Pancreas (tissue), 10 donors: ENCODE data around the gene GIMAP2. TPM values are rescaled to one million over a fixed set of nuclear protein-coding genes. Genes with fewer than 3 reads are reported as not detected.
"Not testable (repeated sequence)": the region's sequence is repeated elsewhere in the genome, so short reads cannot be mapped to it uniquely, and the experiment has no call there.

ENCODE experiments used
- ATAC-seq, 4 donors: fragments of 200-7000 bp; cut with Tn5 transposase; one replicate each; pipeline versions ENCODE4 v1.8.0 to v1.9.1; 2020; ENCODE audit warnings: mild to moderate bottlenecking in 4 of 4, moderate library complexity in 4 of 4
- DNase-seq, 6 donors: peaks; one replicate each; pipeline ENCODE4 v3.0.0-alpha.2; 2020
- FAIRE-seq: peaks from 2 replicates; lab custom pipeline; 2012; peaks lifted over from hg19 to GRCh38; lab: Jason Lieb, UNC
- H3K27ac ChIP-seq, 4 donors: fragments of 200-600 bp; sonication (generic); 1 replicate in 3 of 4; 2 replicates in 1 of 4; pipeline versions ENCODE4 v1.5.0 to v1.8.0; 2020
- H3K27me3 ChIP-seq, 4 donors: fragments of 200-600 bp; one replicate each; pipeline ENCODE4 v1.8.0; 2021
- H3K36me3 ChIP-seq, 3 donors: fragments of 200-600 bp; sonication (generic) in 1 of 3; one replicate each; pipeline versions ENCODE4 v1.5.0 to v1.8.0; 2020 to 2021
- H3K4me1 ChIP-seq, 3 donors: fragments of 200-600 bp; one replicate each; pipeline ENCODE4 v1.8.0; 2021
- H3K4me3 ChIP-seq, 4 donors: fragments of 200-600 bp; sonication (generic) in 2 of 4; one replicate each; pipeline versions ENCODE4 v1.5.0 to v1.8.0; 2020 to 2021
- H3K9me3 ChIP-seq, 4 donors: fragments of 200-600 bp; one replicate each; pipeline ENCODE4 v1.8.0; 2021
- WGBS, 2 donors: extraction: QIAGEN DNeasy Blood & Tissue Kit; methylation state at CpG; one replicate each; pipeline ENCODE4 v1.1.7; 2013; 5-methylcytosine and 5-hydroxymethylcytosine counted together
- intact Hi-C, 3 donors: fragments of 100-400 bp; cut with DNase I; formaldehyde crosslinking; loops; one replicate each; pipeline versions ENCODE4 v1.11.1 to v1.14.2; 2022
- polyA plus RNA-seq, 2 donors: library from polyadenylated mRNA; stranded (reverse); fragments of 200-250 nt; gene quantifications; one replicate each; pipeline ENCODE4 v1.2.3, GENCODE V29; 2013
- total RNA-seq, 6 donors: library from RNA; stranded (reverse); fragmentation: NEBNext Ultra II Directional in 4 of 6; extraction: Animal tissue kit (Norgen Biotek cat#: 25700) in 4 of 6; gene quantifications; one replicate each; pipeline versions ENCODE4 v1.2.1 to v1.2.4, GENCODE V29; 2021 to 2023
- TF ChIP-seq, protein P1 (sequence below), 4 donors: fragments of 200-600 bp; sonication (generic) in 3 of 4; IDR thresholded peaks; one replicate each; pipeline versions ENCODE4 v1.5.0 to v1.8.0; 2021; ENCODE audit warnings: antibody characterized with exemption in 4 of 4
- donor health status: healthy with polysubstance abuse.
- donor health status: DM: no; HTN: no; CAD: no; lungs with moderate emphysema.
- donor health status: DM: no; HTN: no; CAD: no.
- donor health status: control.
- donor health status: control.
- donor health status: Bipolar disorder and iron deficiency.
- donor health status: DM: yes; HTN: yes; CAD: no.
- donor health status: DM: no; HTN: no; CAD: no.
- donor health status: DM: no; HTN: no; CAD: no.
- donor health status: DM: yes; HTN: yes; CAD: no.

GIMAP2 gene
- total and polyA plus RNA-seq, 8 donors: 0.51 to 6.2 (median 1.7) TPM

DNA sequence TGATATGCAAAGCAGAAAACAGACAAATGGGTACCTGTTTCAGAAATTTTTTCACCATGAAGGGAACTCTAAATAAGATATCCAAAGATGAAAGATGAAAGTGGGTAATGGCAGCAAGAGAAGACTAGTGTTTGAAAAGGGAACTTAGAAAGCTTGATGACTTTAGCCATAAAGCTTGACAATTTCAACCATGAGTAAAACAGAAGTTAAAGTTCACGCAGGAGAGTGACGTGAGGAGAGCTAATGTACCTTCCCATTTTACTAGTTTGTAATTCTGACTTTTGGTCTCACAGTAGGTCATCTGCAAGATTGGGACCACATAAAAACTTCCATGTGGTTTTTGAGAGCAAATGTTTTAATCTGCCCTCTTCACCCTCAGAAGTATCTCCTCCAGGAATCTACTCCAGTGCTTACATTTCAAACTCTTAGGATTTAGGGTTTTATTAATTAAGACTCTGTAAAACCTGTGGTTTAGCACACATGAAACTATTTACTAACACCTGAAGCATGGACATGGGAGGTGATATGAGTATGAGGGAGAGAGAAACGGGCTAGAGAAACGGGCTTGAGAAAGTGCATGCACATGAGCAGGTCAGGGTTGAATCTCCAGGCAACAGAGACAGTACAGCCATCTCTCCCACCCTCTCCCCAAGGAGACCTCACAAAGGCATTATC, 24.4 kb upstream of the GIMAP2 start:
- no peak for ATAC-seq
- TF ChIP-seq, protein P1, sequence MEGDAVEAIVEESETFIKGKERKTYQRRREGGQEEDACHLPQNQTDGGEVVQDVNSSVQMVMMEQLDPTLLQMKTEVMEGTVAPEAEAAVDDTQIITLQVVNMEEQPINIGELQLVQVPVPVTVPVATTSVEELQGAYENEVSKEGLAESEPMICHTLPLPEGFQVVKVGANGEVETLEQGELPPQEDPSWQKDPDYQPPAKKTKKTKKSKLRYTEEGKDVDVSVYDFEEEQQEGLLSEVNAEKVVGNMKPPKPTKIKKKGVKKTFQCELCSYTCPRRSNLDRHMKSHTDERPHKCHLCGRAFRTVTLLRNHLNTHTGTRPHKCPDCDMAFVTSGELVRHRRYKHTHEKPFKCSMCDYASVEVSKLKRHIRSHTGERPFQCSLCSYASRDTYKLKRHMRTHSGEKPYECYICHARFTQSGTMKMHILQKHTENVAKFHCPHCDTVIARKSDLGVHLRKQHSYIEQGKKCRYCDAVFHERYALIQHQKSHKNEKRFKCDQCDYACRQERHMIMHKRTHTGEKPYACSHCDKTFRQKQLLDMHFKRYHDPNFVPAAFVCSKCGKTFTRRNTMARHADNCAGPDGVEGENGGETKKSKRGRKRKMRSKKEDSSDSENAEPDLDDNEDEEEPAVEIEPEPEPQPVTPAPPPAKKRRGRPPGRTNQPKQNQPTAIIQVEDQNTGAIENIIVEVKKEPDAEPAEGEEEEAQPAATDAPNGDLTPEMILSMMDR (IDR thresholded peaks at IDR 0.05): no peak
- Histone ChIP-seq H3K9me3 (no peaks in the 10 kb centered on the region), H3K36me3 (no peaks in the 10 kb centered on the region), H3K4me1 (no peaks in the 10 kb centered on the region), H3K27me3 (no peaks in the 10 kb centered on the region), H3K4me3 (no peak overlapping the region), H3K27ac (no peak overlapping the region)
- DNase-seq: no peak
- no peak for FAIRE-seq
- WGBS, 2 donors: 76 to 82% methylated on average over 4 of the region's 4 CpGs
- intact Hi-C loops: no loop called here

DNA sequence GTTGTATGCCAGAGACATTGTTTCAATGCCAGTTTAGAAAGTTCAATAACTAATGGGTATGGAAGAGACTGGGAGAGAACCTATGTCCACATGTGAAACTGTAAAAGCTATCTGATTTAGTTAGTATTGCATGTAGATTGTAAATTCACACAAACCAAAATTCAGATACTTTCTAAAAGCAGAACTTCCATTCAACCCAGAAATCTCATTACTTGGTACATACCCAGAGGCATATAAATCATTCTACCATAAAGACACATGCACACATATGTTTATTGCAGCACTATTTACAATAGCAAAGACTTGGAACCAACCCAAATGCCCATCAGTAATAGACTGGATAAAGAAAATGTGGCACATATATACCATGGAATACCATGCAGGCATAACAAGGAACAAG, 22.7 kb upstream of the GIMAP2 start:
- H3K27me3 ChIP-seq, intact Hi-C loops, H3K36me3 ChIP-seq, H3K4me1 ChIP-seq, DNase-seq, ATAC-seq, H3K9me3 ChIP-seq, H3K27ac ChIP-seq, H3K4me3 ChIP-seq, FAIRE-seq: not testable (repeated sequence)

DNA sequence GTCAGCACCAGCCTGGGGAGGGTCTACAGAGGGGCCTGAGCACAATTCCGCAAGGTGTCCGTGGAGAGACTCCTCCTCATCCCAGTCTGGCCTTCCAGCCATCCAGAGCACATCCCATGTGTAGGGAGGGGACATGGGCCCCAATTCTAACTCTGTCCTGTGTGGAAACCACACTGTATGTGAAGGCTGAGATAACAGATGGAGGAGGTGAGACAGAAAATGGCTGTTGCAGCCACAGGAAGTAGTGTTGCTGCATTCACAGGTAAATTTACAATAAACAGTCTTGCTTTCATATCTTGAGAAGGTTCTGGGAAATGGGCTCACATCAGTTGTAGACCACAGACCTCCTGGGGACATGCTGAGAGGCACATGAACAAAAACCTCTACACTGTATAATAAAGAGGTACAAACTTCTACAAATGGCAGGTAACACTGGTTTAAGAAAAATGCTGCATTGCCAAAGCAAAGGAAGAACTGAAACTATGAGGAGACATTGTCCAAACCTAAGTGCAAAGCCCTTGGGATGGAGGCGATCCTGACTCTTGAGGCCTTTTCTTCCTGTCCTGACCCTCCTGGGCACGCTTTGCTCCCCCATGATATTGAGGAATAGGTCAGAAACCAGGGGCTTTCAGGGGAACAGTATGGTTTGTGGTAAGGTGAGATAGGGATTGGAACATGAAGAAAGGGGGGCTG, 21.6 kb upstream of the GIMAP2 start:
- FAIRE-seq (no peak), DNase-seq (no peak), ATAC-seq (no peak)
- Histone ChIP-seq H3K36me3 (no peaks in the 10 kb centered on the region), H3K4me1 (no peaks in the 10 kb centered on the region), H3K9me3 (no peaks in the 10 kb centered on the region), H3K27ac (no peak overlapping the region), H3K4me3 (no peak overlapping the region), H3K27me3 (no peaks in the 10 kb centered on the region)
- WGBS, 2 donors: 83 to 84% methylated on average over 4 of the region's 4 CpGs
- intact Hi-C loops: no loop called here
- TF ChIP-seq, protein P1 (IDR thresholded peaks at IDR 0.05): no peak

GRCh38 chr7:150665089-150665748, 20.3 kb upstream of the GIMAP2 start:
- no peaks in the 10 kb centered on the region for H3K4me1 ChIP-seq
- no peaks in the 10 kb centered on the region for H3K36me3 ChIP-seq
- no peak overlapping the region for H3K4me3 ChIP-seq
- DNase-seq (no peak), FAIRE-seq (no peak), ATAC-seq (no peak)
- intact Hi-C loops: no loop called here
- no peaks in the 10 kb centered on the region for H3K9me3 ChIP-seq
- 84 to 85% methylated on average over 9 of the region's 9 CpGs for WGBS, 2 donors
- H3K27me3 ChIP-seq: no peaks in the 10 kb centered on the region
- TF ChIP-seq, protein P1 (IDR thresholded peaks at IDR 0.05): no peak
- H3K27ac ChIP-seq: no peak overlapping the region

DNA sequence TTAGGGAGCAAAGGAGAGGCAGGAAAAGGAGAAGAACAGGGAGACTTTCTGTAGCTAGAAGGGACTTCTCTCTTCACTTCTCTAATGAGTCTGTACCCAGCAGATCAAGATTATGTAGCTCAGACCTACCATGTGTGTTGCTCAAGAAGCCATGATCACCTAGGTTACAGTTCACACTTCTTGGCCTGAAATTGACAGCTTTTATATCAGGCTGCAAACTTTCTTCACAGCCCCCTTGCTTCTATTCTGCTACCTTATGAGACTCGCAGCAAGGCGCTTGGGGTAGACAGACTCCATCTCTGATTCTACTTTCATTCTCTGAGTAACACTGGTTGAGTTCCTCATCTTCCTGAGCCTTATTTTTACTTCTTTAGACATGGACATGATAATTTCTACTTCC, 19.6 kb upstream of the GIMAP2 start:
- no peak for DNase-seq
- Histone ChIP-seq H3K27ac (no peak overlapping the region), H3K27me3 (no peaks in the 10 kb centered on the region), H3K36me3 (no peaks in the 10 kb centered on the region), H3K4me1 (no peaks in the 10 kb centered on the region), H3K4me3 (no peak overlapping the region), H3K9me3 (no peaks in the 10 kb centered on the region)
- TF ChIP-seq, protein P1 (IDR thresholded peaks at IDR 0.05): no peak
- FAIRE-seq: no peak
- WGBS, 2 donors: 83 to 86% methylated on average over 2 of the region's 2 CpGs
- intact Hi-C loops: no loop called here
- peak in 1 of 4 donors; percentile 51 for ATAC-seq
